Measurements from ENCODE around the gene PICALM. TPM values are rescaled to one million over a fixed set of nuclear protein-coding genes. Genes with fewer than 3 reads are reported as not detected.

PICALM gene
- total and polyA plus RNA-seq, 2 donors (not counting 3 experiments of a cell fraction or from before 2014, with no cell fraction given): 181 to 202 TPM

DNA sequence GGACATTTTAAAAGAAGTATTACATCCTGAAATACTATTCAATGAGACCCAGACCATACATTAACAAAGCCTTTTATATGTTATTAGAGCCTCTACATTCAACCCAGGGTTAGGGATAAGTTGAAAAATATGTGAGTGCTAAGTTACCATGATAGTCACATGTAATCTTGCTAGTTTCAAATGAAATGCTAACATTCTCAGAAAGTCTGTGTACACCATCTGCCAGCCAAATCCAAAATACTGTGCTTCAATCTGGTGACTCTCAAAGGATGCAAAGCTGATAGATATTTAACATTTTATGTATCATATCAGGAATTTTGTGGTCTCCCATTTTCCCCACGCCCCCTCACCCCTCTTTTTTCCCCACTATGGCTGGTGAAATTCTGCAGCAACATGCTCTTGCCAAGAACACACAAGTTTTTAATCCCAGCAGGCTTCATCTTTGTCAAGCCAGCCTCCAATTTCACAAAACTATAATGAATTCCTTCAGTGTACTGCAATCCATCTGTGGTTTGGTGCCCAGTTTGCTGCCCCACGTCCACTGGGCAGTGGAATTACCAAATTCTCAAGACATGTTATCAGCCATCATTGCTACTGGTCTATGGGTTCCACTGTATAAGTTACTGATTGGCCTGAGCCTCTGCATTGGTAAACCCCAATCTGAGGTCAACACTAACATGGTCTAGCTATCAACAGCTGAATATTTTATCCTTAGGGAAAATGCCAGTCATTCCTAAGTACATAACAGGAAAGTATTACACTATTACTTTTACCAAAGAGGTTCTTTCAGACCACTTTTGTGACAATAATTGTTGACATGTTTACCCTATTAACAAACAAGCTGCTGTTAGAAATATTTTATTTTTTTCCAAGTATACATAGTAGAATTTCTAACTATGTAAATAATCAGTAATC lies 1.5 kb upstream of the PICALM start:
- peak; percentile 63 for FAIRE-seq
- Histone ChIP-seq H3K79me2 (ENCODE audit: control insufficient read depth, insufficient read depth, low read length) (peaks cover 35% of the 10 kb centered on the region), H2AFZ (ENCODE audit: low read depth, low read length) (no peak overlapping the region), H3K4me2 (ENCODE audit: insufficient read depth, low read length) (peak overlapping the region; percentile 86), H3K9me1 (replicated peaks; ENCODE audit: control insufficient read depth, extremely low read depth, insufficient read depth, low read length) (no peaks in the 10 kb centered on the region), H4K20me1 (replicated peaks; ENCODE audit: control insufficient read depth, extremely low read depth, insufficient read depth, low read length) (peaks cover 2% of the 10 kb centered on the region), H3K4me3 (replicated peaks in 1 of 3; ENCODE audit: insufficient read depth in 1 of 3, low read depth in 1 of 3, low read length in 3 of 3) (no peak overlapping the region), H3K27me3 (ENCODE audit: control insufficient read depth in 2 of 2, insufficient read depth in 2 of 2, low read length in 2 of 2) (no peaks in the 10 kb centered on the region), H3K4me1 (ENCODE audit: control insufficient read depth, extremely low read depth, insufficient read depth, low read length) (peaks cover 16% of the 10 kb centered on the region), H3K9me3 (replicated peaks; ENCODE audit: control insufficient read depth, insufficient read depth, low read length) (no peaks in the 10 kb centered on the region), H3K9ac (replicated peaks; ENCODE audit: extremely low read depth, insufficient read depth, low read length) (peak overlapping the region; percentile 99), H3K27ac (ENCODE audit: insufficient read depth, low read depth, low read length) (peak overlapping the region; percentile 100), H3K36me3 (ENCODE audit: control insufficient read depth in 2 of 2, extremely low read depth in 1 of 2, insufficient read depth in 2 of 2, low read length in 2 of 2) (no peaks in the 10 kb centered on the region)
- no TSS peak for BruUV-seq (replicated peaks)
- POLR2A ChIA-PET: interaction anchor here (1.6 to 2.1 kb wide), 3 partner anchors 91 to 123 kb away, joined by 4 to 26 read pairs (median 18); no protein-coding TSS in a partner anchor
- TF ChIP-seq JUN (IDR thresholded peaks at IDR 0.05; ENCODE audit: borderline replicate concordance, insufficient read depth, insufficient read length, low read depth) (no peak), MYC (IDR thresholded peaks at IDR 0.05; ENCODE audit: low read depth, low read length) (no peak), POLR2A (IDR thresholded peaks at IDR 0.05; ENCODE audit: low read depth, low read length) (no peak), GATA2 (IDR thresholded peaks at IDR 0.05; ENCODE audit: insufficient read depth, insufficient read length, low read depth, low read length) (no peak)
- TF ChIP-seq, protein P1, sequence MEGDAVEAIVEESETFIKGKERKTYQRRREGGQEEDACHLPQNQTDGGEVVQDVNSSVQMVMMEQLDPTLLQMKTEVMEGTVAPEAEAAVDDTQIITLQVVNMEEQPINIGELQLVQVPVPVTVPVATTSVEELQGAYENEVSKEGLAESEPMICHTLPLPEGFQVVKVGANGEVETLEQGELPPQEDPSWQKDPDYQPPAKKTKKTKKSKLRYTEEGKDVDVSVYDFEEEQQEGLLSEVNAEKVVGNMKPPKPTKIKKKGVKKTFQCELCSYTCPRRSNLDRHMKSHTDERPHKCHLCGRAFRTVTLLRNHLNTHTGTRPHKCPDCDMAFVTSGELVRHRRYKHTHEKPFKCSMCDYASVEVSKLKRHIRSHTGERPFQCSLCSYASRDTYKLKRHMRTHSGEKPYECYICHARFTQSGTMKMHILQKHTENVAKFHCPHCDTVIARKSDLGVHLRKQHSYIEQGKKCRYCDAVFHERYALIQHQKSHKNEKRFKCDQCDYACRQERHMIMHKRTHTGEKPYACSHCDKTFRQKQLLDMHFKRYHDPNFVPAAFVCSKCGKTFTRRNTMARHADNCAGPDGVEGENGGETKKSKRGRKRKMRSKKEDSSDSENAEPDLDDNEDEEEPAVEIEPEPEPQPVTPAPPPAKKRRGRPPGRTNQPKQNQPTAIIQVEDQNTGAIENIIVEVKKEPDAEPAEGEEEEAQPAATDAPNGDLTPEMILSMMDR (IDR thresholded peaks at IDR 0.05; ENCODE audit: extremely low read depth in 1 of 2, insufficient read depth in 1 of 2, low read depth in 1 of 2, low read length in 2 of 2): no peak
- TF ChIP-seq, protein P2, sequence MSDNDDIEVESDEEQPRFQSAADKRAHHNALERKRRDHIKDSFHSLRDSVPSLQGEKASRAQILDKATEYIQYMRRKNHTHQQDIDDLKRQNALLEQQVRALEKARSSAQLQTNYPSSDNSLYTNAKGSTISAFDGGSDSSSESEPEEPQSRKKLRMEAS (IDR thresholded peaks at IDR 0.05; ENCODE audit: insufficient read depth, insufficient read length): no peak
- intact Hi-C loops (cut with micrococcal nuclease) (no loop called here), dilution Hi-C loops (cut with MboI; ENCODE audit: extremely low pct_ligation_motif_present, low sequenced_read_pairs) (no loop called here)
- no peak for DNase-seq (ENCODE audit: low read depth, low spot score)
- CTCF ChIA-PET: interaction anchor here (1.0 to 7.3 kb wide), 8 partner anchors 28 to 216 kb away, joined by 3 to 90 read pairs (median 13); partner anchors contain the start of genes CCDC83 and EED

Measured in endothelial cell of umbilical vein (primary cell).